NCI-H2081 (cell line): ENCODE results near the gene COPZ2.
"Not testable (repeated sequence)": the region's sequence is repeated elsewhere in the genome, so short reads cannot be mapped to it uniquely, and the experiment has no call there.

ENCODE experiments used
- DNase-seq, 2 experiments: peaks; one replicate each; lab custom pipeline; 2025; lab: John Stamatoyannopoulos, UW

Gene COPZ2

DNA sequence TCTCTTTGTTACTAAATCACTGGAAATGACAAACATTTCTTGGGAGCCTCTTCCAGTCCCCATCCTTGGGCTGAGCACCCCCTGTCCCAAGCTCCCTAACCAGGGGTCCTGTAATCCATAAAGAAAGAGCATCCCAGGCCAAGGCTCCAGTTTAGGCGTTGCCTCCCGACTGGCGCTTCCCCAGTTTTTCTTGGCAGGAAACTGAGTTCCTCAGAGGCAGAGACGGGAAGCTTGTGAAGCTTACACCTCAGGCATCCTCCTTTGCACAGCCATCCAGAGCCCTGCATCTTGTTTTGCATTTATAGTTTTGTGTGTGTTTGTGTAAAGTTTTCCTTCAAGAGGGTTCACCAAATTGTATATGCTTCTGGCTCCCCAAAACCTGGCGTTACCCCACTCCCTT, 7.1 kb downstream of the COPZ2 start:
- no peak for DNase-seq

GRCh38 chr17:48028736-48029135, 8.9 kb downstream of the COPZ2 start:
- no peak for DNase-seq

GRCh38 chr17:48027322-48027981, 10.1 kb downstream of the COPZ2 start:
- DNase-seq: no peak

DNA sequence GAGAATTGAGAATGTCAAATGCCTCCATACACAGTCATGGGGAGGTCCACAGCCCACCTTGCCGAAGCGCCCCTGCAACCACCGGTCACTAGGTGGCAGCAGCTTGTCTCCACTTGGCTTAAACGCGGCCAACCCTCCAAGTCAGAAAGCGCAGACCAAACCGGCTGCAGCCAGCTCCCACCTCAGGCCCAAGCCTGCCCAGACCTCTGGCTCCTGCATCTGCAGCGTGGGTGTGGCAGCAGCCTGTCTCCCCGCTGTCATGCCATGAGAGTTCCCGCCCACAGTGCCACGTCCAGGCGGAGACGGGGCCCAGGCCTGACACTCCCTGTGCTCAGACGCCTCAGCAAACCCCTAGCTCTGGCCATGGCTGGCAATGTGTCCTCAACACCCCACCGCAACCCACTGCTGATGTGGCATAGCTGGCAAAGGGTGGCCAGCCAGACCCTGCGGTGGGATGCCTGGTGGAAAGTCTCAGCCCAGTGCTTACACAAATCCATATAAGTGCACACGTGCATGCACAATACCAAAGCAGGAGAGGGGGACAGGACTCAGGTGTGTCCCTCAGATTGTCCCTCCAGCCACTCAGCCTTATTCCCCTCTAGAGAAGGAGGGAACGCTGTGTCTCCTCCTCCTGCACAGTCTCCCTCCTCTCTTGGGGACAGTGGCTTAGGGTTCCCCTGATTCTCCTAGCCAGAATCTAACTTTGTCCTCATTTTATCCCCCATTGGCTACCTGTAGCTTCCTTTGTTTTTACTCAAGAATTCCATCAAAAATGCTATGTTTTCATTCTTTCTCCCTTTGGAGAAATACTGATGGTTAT, 10.9 kb downstream of the COPZ2 start:
- DNase-seq: peak; percentile 72 to 88

GRCh38 chr17:48025904-48026501, 11.6 kb downstream of the COPZ2 start:
- DNase-seq: no peak

- peak; percentile 97 to 98 for DNase-seq
Observed at GRCh38 chr17:48025040-48025903, 12.3 kb downstream of the COPZ2 start.

DNA sequence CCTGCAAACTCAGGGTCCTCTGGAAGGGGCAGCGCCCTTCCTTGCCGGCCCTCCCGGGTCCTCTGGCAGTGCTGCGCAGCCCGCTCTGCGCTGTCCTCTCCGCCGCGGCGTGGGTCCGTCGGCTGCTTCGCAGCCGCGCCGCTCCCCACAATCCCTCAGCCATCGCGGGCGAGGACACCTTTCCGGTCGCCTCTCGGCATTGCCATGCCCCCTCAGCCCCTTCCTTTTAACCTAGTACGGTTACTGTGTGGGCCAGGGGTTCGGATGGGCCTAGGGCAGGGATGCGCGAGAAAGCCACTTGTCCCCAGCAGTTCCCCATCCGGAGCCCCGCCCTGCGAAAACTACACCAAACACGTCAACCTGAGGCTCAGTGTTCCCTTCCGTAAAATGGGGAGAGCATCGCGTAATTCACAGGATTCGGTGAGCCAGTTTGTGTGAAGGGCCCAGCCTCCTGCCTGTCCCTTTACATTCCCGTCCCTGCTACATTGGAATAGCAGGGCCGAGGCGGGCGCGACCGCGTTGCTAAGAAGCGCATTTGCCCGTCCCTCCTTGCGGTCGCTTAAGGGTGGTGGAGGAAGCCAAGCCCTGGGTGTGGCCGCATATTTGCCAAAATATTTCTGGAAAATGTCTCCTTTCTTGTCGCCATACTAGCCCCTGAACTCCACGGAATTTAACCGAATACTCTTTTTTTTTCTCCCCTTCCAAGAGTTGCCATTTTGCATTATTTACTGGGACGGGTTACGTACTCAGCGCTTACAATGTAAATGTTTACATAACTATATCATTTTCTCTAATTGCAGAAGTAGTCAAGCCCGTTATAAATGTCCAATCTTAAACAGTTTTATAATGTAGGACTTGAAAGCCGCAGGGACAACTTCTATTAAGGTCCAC, 13.2 kb downstream of the COPZ2 start:
- peak; percentile 58 to 64 for DNase-seq

GRCh38 chr17:48023400-48024148, 14.0 kb downstream of the COPZ2 start:
- DNase-seq: peak; percentile 85 to 93

- DNase-seq: no peak
Observed at GRCh38 chr17:48022901-48023300, 14.7 kb downstream of the COPZ2 start.

DNA sequence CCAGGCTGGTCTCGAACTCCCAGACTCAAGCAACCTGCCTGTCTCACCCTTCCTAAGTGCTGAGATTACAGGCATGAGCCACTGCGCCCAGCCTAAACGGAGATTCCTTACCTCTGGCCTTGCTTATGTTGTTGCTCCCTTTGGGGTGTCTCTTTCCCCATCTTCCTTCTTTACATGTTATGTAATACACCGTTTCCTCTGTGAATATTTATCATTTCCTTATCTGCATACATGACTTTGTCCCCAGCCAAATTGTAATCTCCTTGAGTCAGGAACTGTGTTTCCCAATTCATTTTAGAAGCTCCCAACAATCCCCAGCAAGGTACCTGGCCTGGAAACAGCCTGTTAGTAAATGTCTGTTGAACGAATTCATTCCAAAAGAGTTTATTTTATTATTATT, 15.7 kb downstream of the COPZ2 start:
- no peak for DNase-seq

DNA sequence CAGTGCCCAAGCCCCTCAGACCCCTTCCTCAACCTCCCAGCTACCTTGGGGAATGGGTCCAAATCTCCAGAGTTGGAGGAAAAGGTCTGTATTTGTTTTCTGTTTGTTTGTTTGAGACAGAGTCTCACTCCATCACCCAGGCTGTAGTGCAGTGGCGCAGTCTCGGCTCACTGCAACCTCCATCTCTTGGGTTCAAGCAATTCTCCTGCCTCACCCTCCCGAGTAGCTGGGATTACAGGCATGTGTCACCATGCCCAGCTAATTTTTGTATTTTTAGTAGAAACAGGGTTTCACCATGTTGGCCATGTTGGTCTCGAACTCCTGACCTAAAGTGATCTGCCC, 19.8 kb downstream of the COPZ2 start:
- DNase-seq: not testable (repeated sequence)

DNA sequence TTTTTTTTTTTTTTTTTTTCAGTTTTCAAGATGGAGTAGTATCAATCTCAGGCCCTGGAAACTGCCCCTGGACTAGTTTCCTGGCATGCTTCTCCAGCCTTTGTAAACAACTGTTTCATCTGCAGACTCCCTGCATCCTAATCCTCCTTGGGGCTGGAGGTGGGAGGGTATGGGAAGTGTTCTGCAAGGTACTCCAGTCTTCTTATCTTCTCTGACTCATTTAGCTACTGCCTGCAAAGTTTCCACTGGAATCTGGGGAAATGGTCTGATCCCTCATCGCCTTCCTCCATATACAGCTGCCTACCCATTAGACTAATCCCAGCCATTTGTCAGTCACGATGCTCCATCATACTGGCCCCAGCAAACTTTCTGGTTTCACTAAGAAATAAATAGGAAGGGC, 21.5 kb downstream of the COPZ2 start:
- DNase-seq: no peak

GRCh38 chr17:48014595-48015111, 22.9 kb downstream of the COPZ2 start:
- no peak for DNase-seq

DNA sequence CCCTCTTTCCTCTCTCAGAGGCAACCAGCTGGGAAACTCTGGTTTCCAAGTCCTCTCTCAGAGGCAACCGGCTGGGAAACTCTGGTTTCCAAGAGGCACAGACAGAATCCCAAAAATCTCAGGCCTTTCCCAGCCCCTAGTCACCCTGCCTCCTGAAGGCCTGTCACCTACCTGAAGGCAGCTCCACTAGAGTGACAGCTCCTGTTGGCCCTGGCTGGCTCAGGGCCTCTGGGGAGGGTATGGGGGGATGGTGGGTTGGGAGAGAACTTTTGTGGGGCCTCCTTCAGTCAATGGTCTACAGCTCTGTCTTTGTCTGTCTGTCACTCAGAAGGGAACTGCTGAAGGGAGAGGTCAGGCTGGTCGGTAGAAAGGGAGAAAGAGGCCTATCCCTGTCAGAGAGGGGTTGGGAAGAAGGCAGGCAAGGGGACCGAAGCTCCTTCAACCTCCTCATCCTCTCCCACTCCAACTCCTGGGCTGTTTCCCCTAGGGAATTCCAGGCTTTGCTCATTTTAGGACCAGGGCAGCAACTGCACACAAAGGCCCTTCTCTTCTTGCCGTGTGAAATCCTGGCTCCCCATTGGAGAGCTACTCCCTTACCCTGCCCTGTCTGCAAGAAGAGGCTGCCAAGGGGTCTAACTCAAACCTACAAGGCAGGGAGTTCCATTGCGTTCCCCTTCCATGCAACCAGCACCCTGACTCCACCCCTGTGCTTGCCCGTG, 23.6 kb downstream of the COPZ2 start:
- DNase-seq: no peak

DNA sequence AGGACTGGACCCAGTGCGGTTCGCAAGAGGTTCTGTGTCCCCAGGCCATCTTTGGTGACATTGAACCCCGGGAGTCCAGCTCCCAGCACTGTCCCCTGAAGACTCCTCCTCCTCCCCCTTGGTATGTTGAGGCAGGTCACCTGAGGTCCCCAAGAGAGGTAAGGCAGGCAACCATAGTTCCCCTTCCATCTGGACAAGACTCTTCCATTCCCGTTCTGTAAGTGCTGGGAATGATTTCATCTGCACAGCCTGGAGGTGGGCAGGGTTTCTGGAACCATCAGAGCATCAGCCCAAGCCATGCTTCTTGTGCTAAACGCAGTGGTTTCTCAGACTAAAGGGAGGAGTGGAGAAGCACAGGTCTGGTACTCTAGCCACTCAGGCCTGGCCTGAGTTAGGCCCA, 24.9 kb downstream of the COPZ2 start:
- DNase-seq: no peak

- peak; percentile 83 to 89 for DNase-seq
Observed at GRCh38 chr17:48012151-48012520, 25.5 kb downstream of the COPZ2 start.

GRCh38 chr17:48011405-48012150, 26.0 kb downstream of the COPZ2 start:
- peak in 1 of 2 experiments; percentile 46 for DNase-seq

- no peak for DNase-seq
Observed at GRCh38 chr17:48010193-48010592, 27.4 kb downstream of the COPZ2 start.
